Measurements from ENCODE around the gene IL2RA. TPM values are rescaled to one million over a fixed set of nuclear protein-coding genes. Genes with fewer than 3 reads are reported as not detected.
A peak's percentile ranks its signal among the peaks of the same experiment; 100 is the strongest.

The IL2RA gene
- total and polyA plus RNA-seq, 10 of the 15 experiments (the other 5 are each of a cell fraction or from before 2014, with no cell fraction given), result 2.2 to 6.0 (median 4.9) TPM

DNA sequence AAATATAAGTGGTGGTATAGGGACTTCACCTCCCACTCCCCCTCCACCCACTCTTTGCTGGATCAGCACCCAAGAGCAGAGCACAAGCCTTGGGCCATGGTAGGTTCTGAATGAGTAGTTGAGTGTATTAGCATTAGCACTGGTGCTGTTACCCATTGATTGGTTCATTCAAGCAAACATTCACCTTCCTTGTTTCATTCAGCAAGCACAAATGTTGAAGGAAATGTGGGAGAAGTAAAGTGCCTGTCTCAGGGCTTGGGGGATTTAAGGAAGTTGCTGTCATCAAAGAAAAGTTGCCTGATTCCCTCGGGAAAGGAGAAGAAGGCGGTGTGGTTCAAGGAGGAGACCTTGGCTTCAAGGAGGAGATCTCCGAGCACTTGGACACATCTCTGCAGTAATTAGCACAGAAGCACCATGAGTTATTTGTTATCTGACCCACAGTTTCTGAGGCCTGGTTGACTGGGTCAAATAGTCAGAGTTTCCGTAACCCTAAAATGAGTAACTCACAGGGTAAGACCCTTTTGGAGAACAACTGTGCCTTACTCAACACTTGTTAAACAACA lies 17.3 kb downstream of the IL2RA start:
- intact Hi-C loops (cut with micrococcal nuclease; ENCODE audit: unreplicated experiment), result no loop called here
- no peaks in the 10 kb centered on the region for H3K79me2 ChIP-seq (ENCODE audit: control insufficient read depth, insufficient read depth, low read length)
- ChIA-PET RAD21 (ENCODE audit: unreplicated experiment) (interaction anchor here (1.0 to 1.7 kb wide), 5 partner anchors 9 to 74 kb away, joined by 4 to 8 read pairs (median 4); no protein-coding TSS in a partner anchor), POLR2A (interaction anchor here (0.5 to 1.1 kb wide), 2 partner anchors 12 to 391 kb away, joined by 5 to 7 read pairs; no protein-coding TSS in a partner anchor), CTCF (interaction anchor here (0.6 to 10.2 kb wide), 5 partner anchors 11 to 95 kb away, joined by 3 to 95 read pairs (median 10); no protein-coding TSS in a partner anchor), SMC1A (ENCODE audit: uncharacterized antibody, unreplicated experiment) (interaction anchor here (0.7 to 7.1 kb wide), 7 partner anchors 11 to 42 kb away, joined by 3 to 53 read pairs (median 4); no protein-coding TSS in a partner anchor)
- no peaks in the 10 kb centered on the region for H4K20me1 ChIP-seq (ENCODE audit: control insufficient read depth, insufficient read depth)
- no peaks in the 10 kb centered on the region; the same call in 2 of the 3 replicates for H3K9me3 ChIP-seq (replicated peaks; ENCODE audit: control insufficient read depth, insufficient read depth, low read length)
- 30% methylated on average over 4 of the region's 4 CpGs for WGBS (ENCODE audit: insufficient coverage, insufficient replicate concordance, low lambda C conversion rate, missing lambda C conversion rate)
- H3K4me1 ChIP-seq (ENCODE audit: control insufficient read depth, insufficient read depth, low read length), result peaks cover 38% of the 10 kb centered on the region
- ATAC-seq (peak; percentile 73), FAIRE-seq (no peak), DNase-seq (ENCODE audit: low read depth, low spot score) (no peak)
- BruUV-seq (replicated peaks), result no TSS peak
- no peak overlapping the region; the same call in 1 of the 2 replicates for H3K27ac ChIP-seq (ENCODE audit: control insufficient read depth, insufficient read depth)
- in situ Hi-C loops (cut with MboI), result no loop called here
- H3K4me3 ChIP-seq, result peak overlapping the region; percentile 9; the same call in 1 of the 2 replicates
- TF ChIP-seq, protein P1, sequence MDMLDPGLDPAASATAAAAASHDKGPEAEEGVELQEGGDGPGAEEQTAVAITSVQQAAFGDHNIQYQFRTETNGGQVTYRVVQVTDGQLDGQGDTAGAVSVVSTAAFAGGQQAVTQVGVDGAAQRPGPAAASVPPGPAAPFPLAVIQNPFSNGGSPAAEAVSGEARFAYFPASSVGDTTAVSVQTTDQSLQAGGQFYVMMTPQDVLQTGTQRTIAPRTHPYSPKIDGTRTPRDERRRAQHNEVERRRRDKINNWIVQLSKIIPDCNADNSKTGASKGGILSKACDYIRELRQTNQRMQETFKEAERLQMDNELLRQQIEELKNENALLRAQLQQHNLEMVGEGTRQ (IDR thresholded peaks at IDR 0.05; ENCODE audit: borderline replicate concordance, low read depth, low read length), result no peak
- TF ChIP-seq EGR1 (IDR thresholded peaks at IDR 0.05; ENCODE audit: borderline replicate concordance in 1 of 2, low read depth in 2 of 2, low read length in 2 of 2), result peak in 1 of 2 experiments; percentile 18; a peak in 1 of 3 replicates
- no peak for TF ChIP-seq GABPA (IDR thresholded peaks at IDR 0.05; ENCODE audit: low read depth)
- TF ChIP-seq MTA3 (IDR thresholded peaks at IDR 0.05; ENCODE audit: borderline replicate concordance, low read length), result no peak
- no peak for TF ChIP-seq SIX5 (IDR thresholded peaks at IDR 0.05; ENCODE audit: low read depth, low read length, severe bottlenecking)
- peak; percentile 55; the same call in 1 of the 2 replicates for TF ChIP-seq NR2F1 (conservative IDR thresholded peaks at IDR 0.05)
- 0 out of 2 replicates have a peak, but pooled peaks have one; percentile 32 for TF ChIP-seq NBN (IDR thresholded peaks at IDR 0.05)
- peak in 1 of 2 experiments; percentile 74; a peak in 1 of 4 replicates for TF ChIP-seq EP300 (IDR thresholded peaks at IDR 0.05; ENCODE audit: borderline replicate concordance in 1 of 2, control insufficient read depth in 1 of 2, low read depth in 2 of 2, low read length in 2 of 2)
- TF ChIP-seq CEBPB (IDR thresholded peaks at IDR 0.05; ENCODE audit: borderline replicate concordance in 1 of 2, low read depth in 2 of 2, low read length in 2 of 2), result no peak
- H3K36me3 ChIP-seq (ENCODE audit: control insufficient read depth in 2 of 2, insufficient read depth in 2 of 2, low read length in 1 of 2), result no peaks in the 10 kb centered on the region; a peak in 1 of 4 replicates
- no peak overlapping the region for H3K9ac ChIP-seq (ENCODE audit: control insufficient read depth, insufficient read depth, low read length)
- peak overlapping the region; percentile 75 for H3K4me2 ChIP-seq (ENCODE audit: control insufficient read depth, insufficient read depth)
- H3K27me3 ChIP-seq (replicated peaks in 1 of 2; ENCODE audit: control insufficient read depth in 2 of 2, insufficient read depth in 2 of 2, low read length in 1 of 2), result no peaks in the 10 kb centered on the region
- H2AFZ ChIP-seq (ENCODE audit: control insufficient read depth, low read depth, low read length), result peak overlapping the region; percentile 5
